HTERT RPE-1 (cell line): Measurements from ENCODE around the gene CTSE.

Source experiments
- in situ Hi-C: fragments of 300-500 bp; cut with MboI; formaldehyde crosslinking; loops from 4 replicates; pipeline ENCODE4 v1.14.3; 2020; ENCODE audit warnings: low sequenced_read_pairs

The CTSE gene

GRCh38 chr1:206050655-206051235 is 27.1 kb upstream of the CTSE start:
- in situ Hi-C loops, result no loop called here

GRCh38 chr1:206049919-206050600 is 26.4 kb upstream of the CTSE start:
- in situ Hi-C loops, result no loop called here

DNA sequence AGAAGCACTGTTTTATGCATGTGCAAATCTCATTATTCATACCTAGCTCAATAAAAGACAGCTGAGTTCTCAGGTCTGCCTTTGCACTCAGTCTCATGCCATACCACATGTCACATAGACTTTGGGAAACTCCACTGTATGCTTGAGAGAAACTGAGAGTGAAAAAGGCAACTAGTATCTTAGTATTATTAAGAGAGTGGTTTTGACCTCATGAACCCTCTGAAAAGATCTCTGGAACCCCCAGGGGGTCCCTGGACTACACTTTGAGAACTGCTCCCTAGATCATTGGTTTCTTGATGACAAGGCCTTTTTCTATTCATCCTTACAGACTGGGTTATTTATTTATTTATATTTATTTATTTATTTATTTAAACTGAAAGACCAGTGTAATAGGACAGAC is 25.6 kb upstream of the CTSE start:
- in situ Hi-C loops, result no loop called here

DNA sequence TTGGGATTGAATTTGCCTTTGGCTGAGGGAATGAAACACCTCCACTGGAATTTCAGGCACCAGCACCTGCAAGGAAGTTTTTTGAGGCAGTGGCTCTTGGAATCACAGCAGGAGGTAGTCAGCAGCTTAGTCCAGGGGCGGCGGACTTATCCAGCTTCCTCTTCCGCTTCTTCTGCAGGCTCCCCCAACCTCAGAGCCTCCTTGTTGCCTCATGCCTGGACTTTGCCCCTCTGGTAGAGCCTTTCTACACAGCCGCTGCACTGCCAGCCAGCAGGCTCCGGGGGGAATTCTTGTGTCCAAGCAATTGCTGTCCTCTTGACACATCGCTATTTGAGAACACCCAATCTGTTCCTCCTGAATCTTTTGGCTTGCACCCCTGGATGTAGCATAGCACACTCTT is 24.9 kb upstream of the CTSE start:
- in situ Hi-C loops, result no loop called here

- in situ Hi-C loops, result no loop called here
These were observed 23.6 kb upstream of the CTSE start for GRCh38 chr1:206047271-206047670.

GRCh38 chr1:206041640-206042039 is 17.9 kb upstream of the CTSE start:
- in situ Hi-C loops, result no loop called here

DNA sequence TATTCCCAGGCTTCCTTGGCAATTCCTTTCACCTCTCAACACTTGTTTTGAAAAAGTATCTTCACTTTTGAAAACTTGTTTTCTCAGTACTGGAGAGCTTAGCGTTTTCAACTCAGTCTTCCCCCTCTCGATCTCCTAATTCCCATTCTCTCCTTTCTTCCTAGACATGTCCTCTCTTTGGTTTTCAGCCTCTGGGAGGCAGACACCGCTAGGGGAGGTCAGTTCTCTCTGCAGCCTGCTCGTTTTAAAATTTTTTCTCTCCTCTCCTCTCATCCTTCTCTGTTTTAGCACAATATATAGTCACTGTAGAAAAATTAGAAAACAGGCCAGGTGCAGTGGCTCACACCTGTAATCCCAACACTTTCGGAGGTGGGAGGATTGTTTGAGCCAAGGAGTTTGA is 16.6 kb upstream of the CTSE start:
- in situ Hi-C loops, result no loop called here

DNA sequence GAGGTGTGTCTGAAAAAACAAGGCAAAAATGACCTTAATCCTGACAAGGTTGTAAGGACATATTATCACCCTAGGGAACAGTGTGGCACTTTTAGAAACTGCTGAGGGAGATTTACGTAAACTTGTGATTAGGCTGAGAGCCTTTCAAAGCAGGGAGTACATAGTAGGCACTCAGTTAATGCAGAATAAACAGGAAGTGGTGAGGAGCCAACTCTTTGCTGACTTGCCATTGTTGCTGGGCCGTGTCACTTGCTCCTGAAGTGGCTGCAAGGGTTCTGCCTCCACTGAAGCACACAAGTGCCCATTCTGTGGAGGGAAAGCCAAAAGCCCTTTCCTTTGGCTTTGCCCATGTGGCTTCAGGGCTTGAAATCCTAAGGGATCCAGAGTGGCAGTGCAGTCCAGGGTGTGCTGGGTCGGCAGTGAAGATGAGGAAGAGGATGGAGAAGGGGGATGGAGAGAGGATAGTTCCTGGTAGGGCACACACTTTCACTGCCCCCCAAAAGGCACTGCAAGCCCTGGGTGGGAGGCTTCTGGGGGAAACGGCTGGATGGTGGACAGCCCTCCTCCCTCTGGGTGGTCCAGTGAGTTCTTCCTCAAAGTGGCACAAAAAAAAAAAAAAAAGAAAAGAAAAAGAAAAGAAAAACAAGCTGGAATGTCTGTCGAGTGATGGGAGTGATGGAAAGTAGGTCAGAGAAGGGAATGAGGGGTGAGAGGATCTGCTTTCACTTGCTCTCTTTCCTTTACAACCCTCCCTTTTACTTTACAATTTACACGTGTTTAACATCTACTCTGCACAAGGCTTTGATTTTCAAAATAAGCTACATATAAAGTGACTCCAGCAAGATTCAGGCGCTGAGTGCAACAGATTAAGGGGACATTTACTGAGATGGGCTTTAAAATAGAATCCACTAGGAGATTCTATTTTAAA is 15.6 kb upstream of the CTSE start:
- in situ Hi-C loops, result no loop called here

DNA sequence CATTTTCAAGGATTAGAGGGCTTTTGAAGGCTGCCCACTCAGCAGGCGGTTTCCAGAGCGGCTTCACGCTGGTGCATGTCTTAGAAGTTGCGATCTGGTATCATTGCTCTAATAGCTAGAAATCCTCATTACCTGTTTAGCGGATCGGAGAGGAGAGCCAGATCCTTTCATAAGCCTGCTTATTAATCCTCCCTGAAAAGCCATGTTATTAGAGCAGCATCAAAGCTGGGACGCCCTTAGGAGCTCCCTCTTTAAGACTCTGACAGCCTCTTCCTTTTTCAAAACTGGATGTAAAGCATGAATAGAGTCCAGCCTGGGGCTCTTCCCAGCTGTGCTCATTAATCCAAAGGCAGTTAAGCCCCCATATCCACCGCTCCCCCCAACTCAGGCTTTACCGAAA is 13.9 kb upstream of the CTSE start:
- in situ Hi-C loops, result no loop called here

DNA sequence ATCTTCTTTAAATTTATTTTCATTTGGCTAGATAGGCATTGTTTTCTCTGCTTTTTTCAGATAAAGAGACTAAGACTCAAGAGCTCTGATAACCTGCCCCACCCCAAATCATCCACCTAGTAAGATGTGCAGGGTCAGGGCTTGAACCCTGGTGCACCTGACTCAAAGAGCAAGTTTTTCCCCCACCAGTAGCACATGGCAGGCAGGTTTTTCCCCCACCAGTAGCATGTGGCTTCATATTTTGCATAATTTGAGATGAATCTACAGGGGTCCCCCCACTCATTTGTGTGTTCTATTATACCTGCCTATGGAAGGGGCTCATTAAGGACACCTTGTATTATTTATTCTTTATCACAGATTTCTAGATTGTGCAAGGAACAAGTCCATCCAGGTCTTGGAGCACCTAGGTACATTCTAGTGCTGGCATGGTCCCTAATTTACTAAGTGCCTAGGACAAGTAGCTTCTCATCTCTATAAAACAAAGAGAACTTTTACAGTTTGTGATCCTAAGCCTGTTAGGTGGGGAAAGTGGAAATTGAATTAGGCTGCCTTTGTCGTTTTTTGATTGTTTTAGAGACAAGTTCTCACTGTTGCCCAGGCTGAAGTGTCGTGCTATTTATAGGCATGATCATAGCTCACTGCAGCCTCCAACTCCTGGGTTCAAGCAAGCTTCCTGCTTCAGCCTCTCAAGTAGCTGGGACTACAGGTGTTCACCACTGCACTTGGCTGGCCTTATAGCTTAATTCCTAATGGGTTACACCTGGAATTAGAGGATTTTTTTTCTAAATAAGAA is 13.2 kb upstream of the CTSE start:
- in situ Hi-C loops, result no loop called here

DNA sequence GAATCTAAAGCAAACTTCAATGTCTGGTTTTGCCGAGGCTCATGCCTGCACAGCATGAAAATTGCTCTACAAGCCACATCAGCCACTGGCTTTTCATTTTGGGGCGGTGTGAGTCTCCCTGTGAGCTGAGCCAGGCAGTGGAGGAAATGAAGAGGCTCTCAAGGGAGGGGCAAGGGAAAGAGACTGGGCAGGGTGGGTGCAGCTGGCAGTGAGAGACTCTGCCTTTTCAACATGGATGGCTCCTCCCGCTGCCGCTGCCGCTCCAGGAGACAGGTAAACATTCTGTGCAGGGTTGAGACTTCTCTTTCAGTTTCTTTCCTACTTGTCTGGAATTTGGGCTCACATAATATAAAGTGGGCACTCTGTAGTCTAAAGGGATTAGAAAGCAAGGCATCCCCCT is 11.3 kb upstream of the CTSE start:
- in situ Hi-C loops, result no loop called here

GRCh38 chr1:206032380-206033140 is 8.9 kb upstream of the CTSE start:
- in situ Hi-C loops, result no loop called here

DNA sequence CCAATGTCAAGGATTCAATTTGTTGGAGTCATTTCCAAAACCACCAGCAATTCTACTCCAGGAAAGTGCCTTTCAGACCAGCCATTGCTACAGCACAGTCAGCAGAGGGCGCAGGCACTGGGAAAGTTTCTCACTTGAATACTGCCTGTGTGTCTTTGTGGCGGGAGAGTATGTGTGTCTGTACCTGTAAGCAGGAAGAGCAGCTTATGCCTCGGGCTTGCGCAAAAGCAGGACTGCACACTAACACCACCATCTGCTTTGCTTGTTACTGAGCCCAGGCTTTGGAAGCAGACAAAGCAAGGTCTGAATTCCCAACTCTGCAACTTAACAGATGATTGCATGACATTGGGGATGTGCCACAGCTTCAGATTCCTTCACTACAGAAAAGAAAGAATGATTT is 7.0 kb upstream of the CTSE start:
- in situ Hi-C loops, result no loop called here

GRCh38 chr1:206030191-206030590 is 6.5 kb upstream of the CTSE start:
- in situ Hi-C loops, result no loop called here

DNA sequence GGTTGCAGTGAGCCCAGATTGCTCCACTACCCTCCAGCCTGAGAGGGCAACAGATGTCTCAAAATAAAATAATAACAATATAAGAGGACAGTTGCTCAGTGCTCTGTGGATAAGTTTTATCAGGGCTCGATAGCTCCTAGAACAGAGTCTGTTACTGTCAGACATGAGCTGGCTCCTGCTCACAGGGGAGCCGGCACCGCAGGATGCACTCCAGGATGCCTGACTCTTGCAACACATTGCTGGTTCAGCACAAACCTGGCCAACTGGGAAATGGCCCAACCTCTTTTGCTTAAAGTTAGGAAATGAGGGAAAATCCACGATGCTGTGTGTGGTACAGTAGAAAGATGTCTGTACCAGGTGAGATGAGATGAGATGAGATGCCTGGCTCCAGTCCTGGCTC is 5.8 kb upstream of the CTSE start:
- in situ Hi-C loops, result no loop called here

DNA sequence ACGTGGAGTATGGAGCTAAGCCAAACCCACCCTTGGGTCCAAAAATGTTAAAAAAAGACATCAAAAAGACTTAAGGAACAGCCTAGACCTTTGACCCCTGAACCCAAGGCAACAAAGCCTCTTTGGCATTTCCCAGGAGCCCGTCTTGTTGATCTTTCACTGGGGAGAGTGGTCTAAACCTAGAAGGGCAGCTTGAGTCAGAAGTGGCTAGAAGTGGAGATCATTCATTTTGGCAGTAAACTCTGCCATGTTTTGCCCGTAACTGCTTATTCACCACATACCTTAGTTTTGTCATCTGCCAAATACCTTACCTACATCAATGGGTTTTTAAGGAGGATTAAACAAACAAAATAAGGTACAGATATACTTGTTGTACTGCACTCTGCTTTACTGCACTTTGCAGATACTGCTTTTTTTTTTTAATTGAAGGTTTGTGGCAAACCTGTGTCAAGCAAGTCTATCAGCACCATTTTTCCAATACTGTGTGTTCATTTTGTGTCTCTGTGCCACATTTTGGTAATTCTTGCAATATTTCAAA is 1.7 kb upstream of the CTSE start:
- in situ Hi-C loops, result no loop called here

DNA sequence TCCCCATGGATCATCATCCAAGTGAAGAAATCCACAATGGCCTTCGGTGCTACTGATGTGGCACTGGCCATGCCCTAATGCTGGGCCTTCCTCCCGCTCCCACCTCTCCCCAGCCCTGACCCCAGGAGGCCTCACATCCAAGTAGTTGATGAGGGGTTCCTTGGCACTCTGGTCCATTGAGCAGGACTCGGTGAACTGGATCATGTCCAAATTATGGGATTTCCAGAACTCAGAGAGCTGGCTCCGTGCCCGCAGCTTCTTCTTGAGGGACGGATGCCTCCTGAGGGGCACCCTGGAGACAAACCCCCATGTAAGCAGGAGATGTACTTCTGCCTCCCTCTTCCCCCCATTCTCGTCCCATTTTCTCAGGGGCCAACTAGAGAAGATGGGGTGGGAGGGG is 929 bp downstream of the CTSE start:
- in situ Hi-C loops, result no loop called here

DNA sequence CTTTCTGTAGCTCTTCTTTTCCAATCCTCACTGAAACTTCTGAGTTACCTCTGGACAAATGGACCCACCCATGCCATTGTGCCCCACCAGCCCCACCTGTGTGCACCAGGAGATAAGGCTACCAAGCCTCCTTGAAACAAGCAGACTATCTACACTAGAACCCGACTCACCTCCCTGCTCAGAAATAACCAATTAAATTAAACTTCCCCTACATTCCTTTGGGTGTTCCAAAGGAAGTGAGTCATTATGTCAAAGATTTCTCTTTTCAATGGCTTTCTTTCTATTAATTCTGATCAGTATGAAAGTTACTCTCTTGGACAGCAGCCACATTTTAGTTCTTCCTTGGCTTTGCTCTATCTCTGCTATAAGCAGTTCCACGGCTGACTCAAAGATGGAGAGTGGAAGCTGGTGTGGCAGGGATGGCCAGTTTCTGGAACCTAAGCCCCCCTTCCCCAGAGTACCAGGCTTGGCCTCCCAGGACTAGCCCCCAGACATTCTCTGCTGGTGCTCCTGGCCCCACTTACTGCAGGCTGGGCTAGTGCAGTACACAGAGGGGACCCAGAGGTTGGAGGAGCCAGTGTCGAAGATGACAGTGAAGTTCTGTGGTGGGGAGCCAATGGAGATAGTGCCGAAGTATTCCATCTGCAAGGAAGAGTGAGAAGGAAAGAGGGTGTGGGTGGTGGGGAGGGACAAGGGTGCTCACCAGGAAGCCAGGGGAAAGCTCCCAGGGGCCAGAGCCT is 1.9 kb downstream of the CTSE start:
- in situ Hi-C loops, result no loop called here

- in situ Hi-C loops, result no loop called here
These were observed 2.6 kb downstream of the CTSE start for GRCh38 chr1:206021008-206021625.
